SH-SY5Y (cell line): ENCODE measurements around the gene HPN.

ENCODE experiments used
- GATA2 ChIP-seq: IDR thresholded peaks from 2 replicates; pipeline ENCODE4 v1.6.1; 2011; ENCODE audit warnings: mild to moderate bottlenecking, low read depth, low read length
- GATA3 ChIP-seq: IDR thresholded peaks from 2 replicates; pipeline ENCODE4 v1.6.1; 2011; ENCODE audit warnings: low read depth, mild to moderate bottlenecking, low read length, moderate library complexity

Gene HPN

GRCh38 chr19:35005256-35005977, 36.1 kb upstream of the HPN start:
- TF ChIP-seq GATA3, result no peak
- TF ChIP-seq GATA2, result no peak

- TF ChIP-seq GATA3 (no peak), GATA2 (no peak)
Observed at GRCh38 chr19:35006342-35006998, 35.1 kb upstream of the HPN start.

- TF ChIP-seq GATA3 (no peak), GATA2 (no peak)
Observed at GRCh38 chr19:35006999-35007365, 34.5 kb upstream of the HPN start.

- TF ChIP-seq GATA3 (no peak), GATA2 (no peak)
Observed at GRCh38 chr19:35008891-35009341, 32.6 kb upstream of the HPN start.

- no peak for TF ChIP-seq GATA2
- no peak for TF ChIP-seq GATA3
Observed at GRCh38 chr19:35009424-35010415, 31.8 kb upstream of the HPN start.

GRCh38 chr19:35011091-35011689, 30.3 kb upstream of the HPN start:
- TF ChIP-seq GATA2 (no peak), GATA3 (no peak)

GRCh38 chr19:35011737-35012682, 29.5 kb upstream of the HPN start:
- TF ChIP-seq GATA3 (no peak), GATA2 (no peak)

- TF ChIP-seq GATA2 (no peak), GATA3 (no peak)
Observed at GRCh38 chr19:35013041-35013819, 28.3 kb upstream of the HPN start.

GRCh38 chr19:35013820-35014754, 27.4 kb upstream of the HPN start:
- TF ChIP-seq GATA2 (no peak), GATA3 (no peak)

GRCh38 chr19:35015270-35015953, 26.1 kb upstream of the HPN start:
- TF ChIP-seq GATA2 (no peak), GATA3 (no peak)

- no peak for TF ChIP-seq GATA2
- TF ChIP-seq GATA3, result no peak
Observed at GRCh38 chr19:35015954-35016351, 25.6 kb upstream of the HPN start.
